ENCODE results near the gene ORAI2. TPM values are rescaled to one million over a fixed set of nuclear protein-coding genes. Genes with fewer than 3 reads are reported as not detected.
A peak's percentile ranks its signal among the peaks of the same experiment; 100 is the strongest.

ORAI2 gene
- total and polyA plus RNA-seq, 2 of the 13 experiments (the other 11 are each of a cell fraction or from before 2014, with no cell fraction given), result 3.0 to 6.0 TPM

DNA sequence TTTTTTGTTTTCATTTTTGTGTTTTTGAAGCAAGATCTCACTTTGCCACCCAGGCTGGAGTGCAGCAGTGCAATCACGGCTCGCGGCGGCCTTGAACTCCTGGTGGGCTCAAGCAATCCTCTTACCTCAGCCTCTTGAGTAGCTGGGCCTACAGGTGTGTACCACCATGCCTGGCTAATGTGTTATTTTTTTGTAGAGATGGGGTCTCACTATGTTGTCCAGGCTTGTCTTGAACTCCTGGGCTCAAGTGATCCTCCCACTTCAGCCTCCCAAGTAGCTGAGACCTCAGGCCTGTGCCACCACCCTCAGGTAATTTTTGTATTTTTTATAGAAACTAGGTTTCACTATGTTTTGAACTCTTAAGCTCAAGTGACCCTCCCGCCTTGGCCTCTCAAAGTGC is 22.5 kb upstream of the ORAI2 start:
- Histone ChIP-seq H3K36me3 (replicated peaks in 1 of 2; ENCODE audit: control insufficient read depth in 1 of 2, insufficient read depth in 2 of 2, low read length in 2 of 2) (peaks cover 28 to 82% of the 10 kb centered on the region in 2 experiments), H3K9ac (ENCODE audit: insufficient read depth, low read depth, low read length) (no peak overlapping the region), H3K27ac (ENCODE audit: extremely low read length, insufficient read depth, low read length) (no peak overlapping the region), H3K27me3 (ENCODE audit: control insufficient read depth in 1 of 2, insufficient read depth in 2 of 2, low read length in 2 of 2) (no peaks in the 10 kb centered on the region), H3K9me3 (ENCODE audit: low read length) (no peaks in the 10 kb centered on the region), H3K4me2 (ENCODE audit: low read depth, low read length) (no peak overlapping the region), H3K4me1 (ENCODE audit: insufficient read depth, low read length) (no peaks in the 10 kb centered on the region), H3K4me3 (replicated peaks in 1 of 3; ENCODE audit: insufficient read depth in 1 of 3, low read depth in 2 of 3, low read length in 3 of 3) (no peak overlapping the region), H3K79me2 (ENCODE audit: insufficient read depth, low read length) (no peaks in the 10 kb centered on the region), H2AFZ (ENCODE audit: low read length) (no peak overlapping the region), H4K20me1 (ENCODE audit: insufficient read depth, low read length) (peaks cover 16% of the 10 kb centered on the region; the same call in 1 of the 2 replicates)
- ATAC-seq (no peak), FAIRE-seq (no peak), DNase-seq (ENCODE audit: low spot score) (no peak)
- no TSS peak for BruUV-seq (replicated peaks)
- TF ChIP-seq ZNF30 (CRISPR knock-in tag; IDR thresholded peaks at IDR 0.05) (no peak), ZNF121 (CRISPR knock-in tag; IDR thresholded peaks at IDR 0.05) (0 out of 2 replicates have a peak, but pooled peaks have one; percentile 38)
- ChIA-PET CTCF (ENCODE audit: low intra/inter-chr PET ratio, low total read pairs) (no interaction called here), POLR2A (no interaction called here)
- WGBS (ENCODE audit: low lambda C conversion rate), result 96% methylated on average over 5 of the region's 5 CpGs
- intact Hi-C loops (cut with micrococcal nuclease; ENCODE audit: unreplicated experiment), result no loop called here
- in situ Hi-C loops (cut with HindIII; ENCODE audit: extremely low pct_ligation_motif_present, low pct_unique_long_range_greater_than_20kb), result no loop called here

DNA sequence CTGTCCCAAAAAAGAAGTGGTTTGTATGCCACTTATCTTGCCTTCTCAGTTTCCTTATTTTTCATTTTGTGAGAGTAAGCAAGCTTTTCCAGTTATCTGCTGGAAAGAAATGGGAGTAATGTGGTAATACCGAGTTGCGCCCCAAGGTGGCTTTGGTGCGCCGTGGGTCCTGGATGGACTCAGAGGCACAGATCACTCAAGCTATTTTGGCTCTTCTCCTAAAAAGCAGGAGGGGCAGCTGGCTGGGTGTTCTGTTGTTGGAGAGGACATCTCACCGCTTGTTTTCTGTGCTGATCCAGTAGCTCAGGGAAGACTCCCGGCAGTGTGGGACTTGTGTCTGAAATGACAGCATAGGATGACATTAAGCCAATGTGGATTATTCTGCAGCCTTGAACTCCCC is 20.8 kb upstream of the ORAI2 start:
- Histone ChIP-seq H3K9me3 (ENCODE audit: low read length) (no peaks in the 10 kb centered on the region), H3K79me2 (ENCODE audit: insufficient read depth, low read length) (no peaks in the 10 kb centered on the region), H3K27me3 (ENCODE audit: control insufficient read depth in 1 of 2, insufficient read depth in 2 of 2, low read length in 2 of 2) (no peaks in the 10 kb centered on the region), H3K9ac (ENCODE audit: insufficient read depth, low read depth, low read length) (no peak overlapping the region), H3K4me2 (ENCODE audit: low read depth, low read length) (no peak overlapping the region), H3K4me3 (replicated peaks in 1 of 3; ENCODE audit: insufficient read depth in 1 of 3, low read depth in 2 of 3, low read length in 3 of 3) (no peak overlapping the region), H2AFZ (ENCODE audit: low read length) (no peak overlapping the region), H3K27ac (ENCODE audit: extremely low read length, insufficient read depth, low read length) (no peak overlapping the region), H3K4me1 (ENCODE audit: insufficient read depth, low read length) (no peaks in the 10 kb centered on the region), H3K36me3 (replicated peaks in 1 of 2; ENCODE audit: control insufficient read depth in 1 of 2, insufficient read depth in 2 of 2, low read length in 2 of 2) (peaks cover 23 to 78% of the 10 kb centered on the region in 2 experiments), H4K20me1 (ENCODE audit: insufficient read depth, low read length) (peaks cover 12% of the 10 kb centered on the region; the same call in 1 of the 2 replicates)
- no TSS peak for BruUV-seq (replicated peaks)
- intact Hi-C loops (cut with micrococcal nuclease; ENCODE audit: unreplicated experiment) (no loop called here), in situ Hi-C loops (cut with HindIII; ENCODE audit: extremely low pct_ligation_motif_present, low pct_unique_long_range_greater_than_20kb) (no loop called here)
- no peak for FAIRE-seq
- CTCF ChIA-PET (ENCODE audit: low intra/inter-chr PET ratio, low total read pairs), result interaction anchor here (0.9 kb wide), 1 partner anchor 39 kb away, joined by 3 read pairs; no protein-coding TSS in a partner anchor
- POLR2A ChIA-PET, result no interaction called here
- TF ChIP-seq EHMT2 (IDR thresholded peaks at IDR 0.05; ENCODE audit: borderline replicate concordance, low read depth, low read length) (no peak), CCDC6 (CRISPR knock-in tag; IDR thresholded peaks at IDR 0.05) (no peak), CTCF (CRISPR knock-in tag; IDR thresholded peaks at IDR 0.05) (peak; percentile 28), CC2D1A (CRISPR knock-in tag; IDR thresholded peaks at IDR 0.05) (no peak), TCF12 (IDR thresholded peaks at IDR 0.05) (no peak), TCF12 (CRISPR knock-in tag; IDR thresholded peaks at IDR 0.05) (no peak), SMC3 (IDR thresholded peaks at IDR 0.05; ENCODE audit: low read length) (0 out of 2 replicates have a peak, but pooled peaks have one; percentile 7), ZNF382 (CRISPR knock-in tag; IDR thresholded peaks at IDR 0.05; ENCODE audit: borderline replicate concordance) (no peak)
- TF ChIP-seq, protein P1, sequence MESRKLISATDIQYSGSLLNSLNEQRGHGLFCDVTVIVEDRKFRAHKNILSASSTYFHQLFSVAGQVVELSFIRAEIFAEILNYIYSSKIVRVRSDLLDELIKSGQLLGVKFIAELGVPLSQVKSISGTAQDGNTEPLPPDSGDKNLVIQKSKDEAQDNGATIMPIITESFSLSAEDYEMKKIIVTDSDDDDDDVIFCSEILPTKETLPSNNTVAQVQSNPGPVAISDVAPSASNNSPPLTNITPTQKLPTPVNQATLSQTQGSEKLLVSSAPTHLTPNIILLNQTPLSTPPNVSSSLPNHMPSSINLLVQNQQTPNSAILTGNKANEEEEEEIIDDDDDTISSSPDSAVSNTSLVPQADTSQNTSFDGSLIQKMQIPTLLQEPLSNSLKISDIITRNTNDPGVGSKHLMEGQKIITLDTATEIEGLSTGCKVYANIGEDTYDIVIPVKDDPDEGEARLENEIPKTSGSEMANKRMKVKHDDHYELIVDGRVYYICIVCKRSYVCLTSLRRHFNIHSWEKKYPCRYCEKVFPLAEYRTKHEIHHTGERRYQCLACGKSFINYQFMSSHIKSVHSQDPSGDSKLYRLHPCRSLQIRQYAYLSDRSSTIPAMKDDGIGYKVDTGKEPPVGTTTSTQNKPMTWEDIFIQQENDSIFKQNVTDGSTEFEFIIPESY (CRISPR knock-in tag; IDR thresholded peaks at IDR 0.05), result peak; percentile 91
- ATAC-seq, result peak; percentile 66
- no peak for DNase-seq (ENCODE audit: low spot score)
- WGBS (ENCODE audit: low lambda C conversion rate), result 94% methylated on average over 6 of the region's 6 CpGs

Measured in HepG2 (cell line).